T47D (cell line): Measurements from ENCODE around the gene CLEC1A.
A peak's percentile ranks its signal among the peaks of the same experiment; 100 is the strongest.

Source experiments
- DNase-seq, 2 experiments: peaks; one replicate each; pipeline versions ENCODE4 v3.0.0 to v3.0.0-alpha.2; 2011 to 2012; ENCODE audit warnings: low read depth in 1 of 2, low spot score in 1 of 2
- JUND ChIP-seq: IDR thresholded peaks from 2 replicates; pipeline ENCODE4 v1.6.1; 2012; ENCODE audit warnings: low read depth
- in situ Hi-C: cut with HindIII; loops from 2 replicates; pipeline ENCODE4 v1.10.0; 2016; ENCODE audit warnings: low sequenced_read_pairs, low pct_unique_long_range_greater_than_20kb

The CLEC1A gene, protein sequence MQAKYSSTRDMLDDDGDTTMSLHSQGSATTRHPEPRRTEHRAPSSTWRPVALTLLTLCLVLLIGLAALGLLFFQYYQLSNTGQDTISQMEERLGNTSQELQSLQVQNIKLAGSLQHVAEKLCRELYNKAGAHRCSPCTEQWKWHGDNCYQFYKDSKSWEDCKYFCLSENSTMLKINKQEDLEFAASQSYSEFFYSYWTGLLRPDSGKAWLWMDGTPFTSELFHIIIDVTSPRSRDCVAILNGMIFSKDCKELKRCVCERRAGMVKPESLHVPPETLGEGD

DNA sequence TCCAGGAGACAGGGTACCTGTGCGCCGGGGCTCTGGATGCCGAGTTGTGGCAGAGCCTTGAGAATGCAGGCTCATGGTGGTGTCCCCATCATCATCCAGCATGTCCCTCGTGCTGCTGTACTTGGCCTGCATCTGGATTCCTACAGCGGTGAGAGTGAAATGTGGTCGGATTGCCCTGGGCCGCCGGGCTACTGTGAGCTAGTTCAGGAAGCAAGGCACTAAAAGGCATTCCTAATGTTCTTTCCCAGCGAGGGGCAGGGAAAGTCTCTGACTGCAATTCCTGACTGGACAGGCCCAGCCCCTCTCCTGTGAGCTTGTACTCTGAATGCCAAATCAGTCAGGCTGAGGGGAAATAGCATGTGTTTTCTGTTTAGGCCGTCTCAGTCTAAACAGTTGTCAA, at the start of gene CLEC1A:
Gene CLEC1A, minus strand, starts transcription at position 195 of the 400 bp plus-strand sequence. Its CDS starts 63 bp downstream, at position 132.
- in situ Hi-C loops: no loop called here
- no peak for DNase-seq
- no peak for TF ChIP-seq JUND

DNA sequence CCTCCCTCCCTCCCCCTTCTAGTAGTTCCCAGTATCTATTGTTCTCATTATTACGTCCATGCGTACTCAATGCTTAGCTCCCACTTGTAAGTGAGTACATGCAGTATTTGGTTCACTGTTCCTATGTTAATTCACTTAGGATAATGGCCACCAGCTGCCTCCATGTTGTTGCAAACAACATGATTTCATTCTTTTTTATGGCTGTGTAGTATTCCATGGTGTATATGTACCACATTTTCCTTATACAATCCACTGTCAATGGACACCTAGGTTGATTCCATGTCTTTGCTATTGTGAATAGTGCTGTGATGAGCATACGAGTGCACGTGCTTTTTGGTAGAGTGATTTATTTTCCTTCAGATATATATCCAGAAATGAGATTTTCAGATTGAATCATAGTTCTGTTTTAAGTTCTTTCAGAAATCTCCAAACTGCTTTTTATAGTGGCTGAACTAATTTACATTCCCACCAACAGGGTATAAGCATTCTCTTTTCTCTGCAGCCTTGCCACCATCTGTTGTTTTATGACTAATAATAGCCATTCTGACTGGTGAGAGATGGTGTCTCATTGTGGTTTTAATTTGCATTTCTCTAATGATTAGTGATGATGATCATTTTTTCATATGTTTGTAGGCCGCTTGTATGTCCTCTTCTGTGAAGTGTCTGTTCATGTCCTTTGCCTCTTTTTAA, 49.1 kb upstream of the CLEC1A start:
- in situ Hi-C loops: no loop called here
- no peak for TF ChIP-seq JUND
- DNase-seq: no peak

DNA sequence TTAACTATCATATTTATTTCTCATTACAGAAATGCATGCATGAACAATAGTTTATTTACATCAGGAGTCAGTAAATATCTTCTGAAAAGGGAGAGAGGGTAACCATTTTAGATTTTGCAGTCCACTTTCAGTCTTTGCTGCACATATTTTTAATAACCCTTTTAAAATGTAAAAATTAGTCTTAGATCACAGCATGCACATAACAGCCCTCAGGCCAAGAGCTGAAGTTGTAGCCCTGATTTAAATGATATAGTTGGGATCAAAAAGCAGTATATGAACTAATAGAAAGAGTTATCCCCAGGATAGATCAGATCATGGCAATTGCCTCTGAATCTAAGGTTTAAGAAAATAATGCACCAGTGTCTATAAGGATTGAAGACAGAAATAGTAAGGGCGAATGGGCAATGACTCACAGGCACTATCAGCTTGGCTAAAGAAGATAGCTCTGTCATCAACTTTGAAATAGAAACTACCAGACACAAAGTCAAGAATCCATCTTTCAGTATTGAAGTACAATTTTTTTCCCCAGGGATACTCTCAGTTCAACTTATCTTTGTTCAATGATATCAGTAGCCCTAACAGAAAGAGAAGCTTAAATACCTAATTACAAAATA, 44.3 kb upstream of the CLEC1A start:
- no peak for DNase-seq
- TF ChIP-seq JUND: no peak
- in situ Hi-C loops: no loop called here

DNA sequence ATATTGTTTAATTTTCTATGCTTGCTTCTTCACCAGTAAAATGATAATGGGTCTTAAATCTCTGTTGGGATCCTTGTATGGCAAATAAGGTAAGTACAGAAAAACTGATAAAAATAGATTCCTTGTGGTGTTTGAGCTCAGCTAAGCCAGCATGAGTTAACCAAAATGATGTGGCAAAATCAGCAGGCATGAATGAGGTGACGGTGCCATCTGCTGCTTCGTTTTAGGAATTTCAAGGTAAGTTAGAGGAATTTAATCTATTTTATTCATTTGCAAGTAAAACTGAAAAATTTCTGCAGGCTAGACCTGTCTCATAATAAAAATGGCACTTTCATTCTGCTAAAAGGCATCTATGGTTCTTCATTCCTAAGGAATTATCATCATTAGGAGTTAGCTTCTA, 41.2 kb upstream of the CLEC1A start:
- DNase-seq: peak in 1 of 2 experiments; percentile 55
- in situ Hi-C loops: no loop called here
- no peak for TF ChIP-seq JUND

DNA sequence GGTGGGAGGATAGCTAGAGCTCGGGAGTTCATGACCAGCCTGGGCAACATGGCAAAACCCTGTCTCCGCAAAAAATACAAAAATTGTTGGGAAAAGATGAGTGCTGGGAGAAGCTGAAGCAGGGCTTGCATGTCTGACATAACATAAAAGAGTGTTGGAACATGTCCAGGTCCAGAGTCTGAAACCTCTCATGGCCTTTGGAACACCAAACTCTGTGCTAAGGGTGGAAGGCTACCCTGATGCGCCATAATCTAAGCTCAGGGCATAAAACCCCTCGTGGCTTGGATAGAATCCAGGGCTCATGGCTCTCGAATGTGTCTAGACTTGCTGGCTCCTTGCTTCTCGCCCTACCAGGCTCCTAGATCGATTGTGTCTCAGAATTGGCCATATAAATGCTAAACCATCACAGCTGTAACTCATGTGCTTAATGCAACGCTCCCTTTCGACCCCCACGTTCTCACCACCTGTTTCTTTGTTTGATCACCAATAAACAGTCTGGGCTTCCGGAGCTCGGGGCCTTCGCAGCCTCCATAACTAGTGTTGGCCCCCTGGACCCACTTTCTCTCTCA, 37.9 kb upstream of the CLEC1A start:
- in situ Hi-C loops: no loop called here
- TF ChIP-seq JUND: no peak
- no peak for DNase-seq

DNA sequence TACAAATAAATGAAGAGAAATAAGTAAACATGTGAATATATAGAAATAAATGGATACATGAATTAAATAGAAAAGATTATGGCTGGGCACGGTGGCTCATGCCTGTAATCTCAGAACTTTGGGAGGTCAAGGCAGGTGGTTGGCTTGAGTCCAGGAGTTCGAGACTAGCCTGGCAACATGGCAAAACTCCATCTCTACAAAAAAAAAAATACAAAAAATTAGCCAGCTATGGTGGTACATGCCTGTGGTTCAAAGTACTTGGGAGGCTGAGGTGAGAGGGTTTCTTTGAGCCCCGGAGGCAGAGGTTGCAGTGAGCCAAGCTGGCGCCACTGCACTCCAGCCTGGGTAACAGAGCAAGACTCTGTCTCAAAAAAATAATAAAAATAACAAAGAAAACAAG, 36.3 kb upstream of the CLEC1A start:
- in situ Hi-C loops: no loop called here
- TF ChIP-seq JUND: no peak
- no peak for DNase-seq

DNA sequence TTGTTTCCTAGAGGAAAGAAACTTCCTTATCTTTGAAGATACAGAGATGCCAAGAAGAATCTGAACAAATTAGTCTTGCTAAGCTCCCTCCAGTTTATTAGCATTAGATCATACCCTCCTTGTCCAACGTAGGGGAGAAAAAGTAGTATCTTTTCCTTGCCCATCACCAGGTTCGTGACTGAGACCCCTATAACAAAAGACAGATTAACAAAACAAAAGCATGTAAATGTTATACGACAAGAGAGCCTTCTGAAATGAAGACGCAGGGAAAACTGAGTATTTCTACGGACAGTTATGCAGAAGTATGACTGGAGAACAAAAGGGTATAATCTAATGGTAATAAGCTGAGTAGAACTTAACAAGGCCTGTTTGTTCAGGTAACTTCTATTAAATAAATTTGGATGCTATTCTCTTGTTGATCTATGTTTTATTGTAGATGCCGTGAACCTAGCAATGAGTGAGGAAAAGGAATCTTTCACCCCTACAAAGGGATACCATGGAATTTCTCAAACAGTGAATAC, 34.1 kb upstream of the CLEC1A start:
- no peak for TF ChIP-seq JUND
- DNase-seq: no peak
- in situ Hi-C loops: no loop called here

DNA sequence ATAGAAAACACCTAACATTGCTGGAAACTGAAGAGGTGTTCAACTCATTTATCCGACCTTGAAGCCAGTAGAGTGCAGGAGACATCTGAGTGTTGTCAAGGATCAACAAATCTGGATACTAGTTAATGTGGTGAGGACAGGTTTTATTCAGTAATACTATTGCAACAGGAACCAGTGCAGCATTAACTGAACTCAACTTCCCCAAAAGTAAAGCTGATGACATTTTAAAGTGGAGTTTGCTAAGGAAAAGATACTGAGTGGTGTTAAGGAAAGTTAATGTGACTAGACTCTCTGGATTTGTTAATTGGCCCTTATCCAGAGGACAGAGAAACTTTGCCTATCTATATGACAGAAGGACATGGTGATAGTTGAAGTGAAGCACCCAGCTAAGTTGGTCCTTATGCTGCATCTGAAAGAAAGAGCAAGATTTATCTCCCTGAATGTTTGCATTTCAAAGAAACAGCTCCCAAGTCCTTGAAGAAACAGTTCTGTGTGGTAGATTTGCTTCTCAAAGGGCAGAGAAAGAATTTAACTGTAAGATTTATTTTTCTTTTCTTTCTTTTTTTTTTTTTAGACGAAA, 32.4 kb upstream of the CLEC1A start:
- no peak for DNase-seq
- no peak for TF ChIP-seq JUND
- in situ Hi-C loops: no loop called here

DNA sequence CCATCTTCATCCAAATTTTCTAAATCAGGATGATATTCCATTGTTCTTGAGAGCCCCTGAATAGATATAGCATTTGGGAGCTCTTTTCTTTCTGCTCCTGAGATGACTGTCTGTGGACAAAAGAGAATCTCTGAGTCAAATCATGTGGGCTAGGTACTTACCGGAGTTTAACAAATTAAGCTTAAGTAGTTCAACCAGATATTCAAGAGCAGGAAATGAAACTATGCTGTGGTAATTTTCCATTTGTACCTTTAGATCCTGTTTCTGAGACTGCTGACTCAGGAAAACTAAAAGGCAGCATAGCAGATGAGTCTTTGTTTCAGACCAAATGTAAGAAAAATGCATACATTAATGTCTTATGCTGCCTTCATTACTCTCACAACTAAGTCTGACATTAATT, 31.3 kb upstream of the CLEC1A start, which contains the start of gene CLEC7A:
Gene CLEC7A, minus strand, starts transcription at position 158 of the 400 bp plus-strand sequence. Its CDS starts 117 bp downstream, at position 41.
- peak in 1 of 2 experiments; percentile 37 for DNase-seq
- in situ Hi-C loops: no loop called here
- no peak for TF ChIP-seq JUND

DNA sequence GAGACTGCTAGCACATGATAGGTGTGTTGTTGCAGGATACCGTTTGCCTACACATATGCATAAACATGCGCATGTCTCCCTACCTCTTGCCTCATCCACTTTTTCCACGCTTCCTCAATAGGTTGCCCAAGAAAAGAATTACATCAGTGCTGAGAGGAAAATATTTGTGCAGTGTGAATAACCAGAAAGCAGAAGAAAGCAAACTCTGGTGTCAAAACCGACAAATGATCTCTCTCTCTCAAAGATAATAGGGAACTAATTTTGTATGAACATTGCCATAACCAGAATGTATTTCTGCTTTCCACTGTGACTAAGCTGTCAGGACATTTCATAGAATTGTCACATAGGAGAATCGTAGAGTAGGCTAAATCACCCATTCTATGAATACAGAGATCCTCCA, 29.9 kb upstream of the CLEC1A start:
- in situ Hi-C loops: no loop called here
- TF ChIP-seq JUND: no peak
- no peak for DNase-seq

DNA sequence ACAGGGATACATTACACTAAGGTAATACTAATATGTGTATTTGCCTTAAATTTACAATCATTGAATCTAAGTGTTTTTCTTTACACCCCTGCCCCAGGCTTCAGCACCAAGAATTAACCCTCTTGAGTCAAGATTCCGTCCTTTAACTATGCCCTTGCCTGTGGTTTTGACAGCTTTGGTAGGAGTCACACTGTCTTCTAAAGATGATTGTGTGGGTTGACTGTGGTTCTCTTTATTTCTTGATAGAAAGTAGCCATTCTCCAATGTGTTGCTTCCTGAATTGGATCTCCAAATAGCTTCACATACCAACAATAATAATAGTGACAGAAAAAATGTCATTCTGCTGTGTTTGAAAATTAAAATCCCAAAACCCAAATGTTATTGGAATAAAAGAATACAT, 27.6 kb upstream of the CLEC1A start:
- in situ Hi-C loops: no loop called here
- no peak for DNase-seq
- TF ChIP-seq JUND: no peak

DNA sequence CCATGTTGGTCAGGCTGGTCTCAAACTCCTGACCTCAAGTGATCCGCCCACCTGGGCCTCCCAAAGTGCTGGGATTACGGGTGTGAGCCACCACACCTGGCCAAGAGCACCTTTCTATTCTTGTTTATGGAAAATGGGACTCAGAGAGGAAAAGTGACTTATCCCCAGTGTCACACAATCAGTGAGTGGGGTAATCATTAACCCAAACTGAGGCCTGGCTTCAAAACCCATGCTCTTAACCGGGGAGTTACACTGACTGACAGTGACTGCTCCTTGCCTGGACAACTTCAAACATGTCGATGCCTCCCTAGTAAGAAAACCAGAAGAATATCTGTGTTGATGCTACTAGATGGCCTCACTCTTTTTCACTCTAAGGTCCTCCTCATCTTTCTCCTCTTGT, 23.9 kb upstream of the CLEC1A start:
- in situ Hi-C loops: no loop called here
- no peak for DNase-seq
- no peak for TF ChIP-seq JUND
